SK-N-SH (cell line): ENCODE data around the gene DCTN4. TPM values are rescaled to one million over a fixed set of nuclear protein-coding genes. Genes with fewer than 3 reads are reported as not detected.

ENCODE experiments used
- CTCF ChIA-PET: fragments of 300-600, 350-600 bp; formaldehyde crosslinking; extraction: SDS; loops from one replicate; lab custom pipeline; 2021; lab: Yijun Ruan, JAX
- POLR2A ChIA-PET: fragments of 350-600 bp; sonication (Branson Sonifier 250); formaldehyde crosslinking; extraction: SDS; loops from one replicate; lab custom pipeline; 2020; ENCODE audit warnings: antibody characterized with exemption, inconsistent platforms; lab: Yijun Ruan, JAX
- DNase-seq: peaks from one replicate; pipeline ENCODE4 v3.0.0; 2012
- H2AFZ ChIP-seq: fragments of 200-600 bp; sonication (generic); 2 replicates; pipeline ENCODE4 v1.8.1; 2016; ENCODE audit warnings: antibody characterized with exemption, mild to moderate bottlenecking, low read depth
- H3F3A ChIP-seq: fragments of 200-600 bp; sonication (generic); replicated peaks from 2 replicates; pipeline ENCODE3; 2016; ENCODE audit warnings: antibody characterized with exemption, mild to moderate bottlenecking; ENCODE audit not compliant: insufficient read depth
- H3K27ac ChIP-seq, 2 experiments: fragments of 200-500 bp in 1 of 2; fragments of 200-600 bp in 1 of 2; sonication (Bioruptor generic) in 1 of 2; sonication (generic), shearing (Covaris generic) in 1 of 2; 2 replicates each; pipeline versions ENCODE4 v1.5.1 to v1.6.1; 2014 to 2016; ENCODE audit warnings: low read depth in 2 of 2, inconsistent platforms in 1 of 2, low read length in 1 of 2, mild to moderate bottlenecking in 1 of 2, mixed read lengths in 1 of 2
- H3K27me3 ChIP-seq: fragments of 200-600 bp; sonication (generic), shearing (Covaris generic); 2 replicates; pipeline ENCODE4 v1.6.1; 2016; ENCODE audit warnings: mixed run types; ENCODE audit not compliant: insufficient read depth
- H3K36me3 ChIP-seq, 2 experiments: fragments of 200-500 bp in 1 of 2; fragments of 200-600 bp in 1 of 2; sonication (Bioruptor generic) in 1 of 2; sonication (generic) in 1 of 2; replicated peaks in 1 of 2; 2 replicates each; pipeline versions ENCODE3 to v1.5.1; 2014 to 2016; ENCODE audit warnings: low read length in 1 of 2, mild to moderate bottlenecking in 1 of 2; ENCODE audit not compliant: insufficient read depth in 2 of 2, control insufficient read depth in 1 of 2
- H3K4me1 ChIP-seq, 2 experiments: fragments of 200-500 bp in 1 of 2; fragments of 200-600 bp in 1 of 2; sonication (Bioruptor generic) in 1 of 2; sonication (generic), shearing (Covaris generic) in 1 of 2; 2 replicates each; pipeline versions ENCODE4 v1.5.1 to v1.6.1; 2014 to 2016; ENCODE audit warnings: low read depth in 1 of 2, low read length in 1 of 2, mixed run types in 1 of 2; ENCODE audit not compliant: insufficient read depth in 2 of 2, control insufficient read depth in 1 of 2
- H3K4me2 ChIP-seq: fragments of 200-600 bp; sonication (generic), shearing (Covaris generic); 2 replicates; pipeline ENCODE4 v1.6.1; 2017; ENCODE audit warnings: mixed run types
- H3K4me3 ChIP-seq, 2 experiments: fragments of 200-500 bp in 1 of 2; fragments of 200-600 bp in 1 of 2; sonication (Bioruptor generic) in 1 of 2; sonication (generic), shearing (Covaris generic) in 1 of 2; 2 replicates each; pipeline versions ENCODE4 v1.5.1 to v1.8.1; 2014 to 2016; ENCODE audit warnings: low read depth in 2 of 2, inconsistent platforms in 1 of 2, low read length in 1 of 2, mild to moderate bottlenecking in 1 of 2, mixed read lengths in 1 of 2, moderate library complexity in 1 of 2
- H3K79me2 ChIP-seq: fragments of 200-600 bp; sonication (generic); 2 replicates; pipeline ENCODE4 v1.8.1; 2017; ENCODE audit warnings: mild to moderate bottlenecking; ENCODE audit not compliant: insufficient read depth
- H3K9ac ChIP-seq: fragments of 200-600 bp; sonication (generic); 2 replicates; pipeline ENCODE4 v1.6.1; 2017; ENCODE audit warnings: mixed run types
- H3K9me2 ChIP-seq: fragments of 200-600 bp; sonication (generic); 2 replicates; pipeline ENCODE4 v1.6.1; 2017; ENCODE audit warnings: mixed run types
- H3K9me3 ChIP-seq: fragments of 200-600 bp; sonication (generic); 2 replicates; pipeline ENCODE4 v1.6.1; 2017; ENCODE audit warnings: mixed run types, mild to moderate bottlenecking, moderate library complexity
- H4K20me1 ChIP-seq: fragments of 200-600 bp; sonication (generic); 2 replicates; pipeline ENCODE4 v1.6.1; 2017; ENCODE audit warnings: mild to moderate bottlenecking, mixed run types; ENCODE audit not compliant: insufficient read depth
- CHD2 ChIP-seq: fragments of 150-350 bp; IDR thresholded peaks from 2 replicates; pipeline ENCODE4 v1.6.1; 2018; ENCODE audit warnings: low read length; ENCODE audit not compliant: partially characterized antibody
- MEF2A ChIP-seq: IDR thresholded peaks from 2 replicates; pipeline ENCODE4 v1.4.0; 2012; ENCODE audit warnings: low read depth, borderline replicate concordance
- MXI1 ChIP-seq: IDR thresholded peaks from 2 replicates; pipeline ENCODE4 v1.6.1; 2012; ENCODE audit warnings: mild to moderate bottlenecking, low read depth, low read length, improper control_type of control experiment
- NFIC ChIP-seq: IDR thresholded peaks from 2 replicates; pipeline ENCODE4 v1.4.0; 2012; ENCODE audit warnings: borderline replicate concordance
- NRF1 ChIP-seq: IDR thresholded peaks from 2 replicates; pipeline ENCODE4 v1.6.1; 2012; ENCODE audit warnings: low read depth, mild to moderate bottlenecking, low read length
- POLR2AphosphoS5 ChIP-seq: IDR thresholded peaks from 2 replicates; pipeline ENCODE4 v1.6.1; 2012; ENCODE audit warnings: low read depth, low read length
- RAD21 ChIP-seq: IDR thresholded peaks from 2 replicates; pipeline ENCODE4 v1.6.1; 2012; ENCODE audit warnings: mild to moderate bottlenecking, low read length
- RFX5 ChIP-seq: IDR thresholded peaks from 2 replicates; pipeline ENCODE4 v1.6.1; 2012; ENCODE audit warnings: mild to moderate bottlenecking, improper control_type of control experiment, low read length
- RXRA ChIP-seq: IDR thresholded peaks from 2 replicates; pipeline ENCODE4 v1.4.0; 2012; ENCODE audit warnings: low read depth, mild to moderate bottlenecking, borderline replicate concordance
- SIN3A ChIP-seq: IDR thresholded peaks from 2 replicates; pipeline ENCODE4 v1.6.1; 2012; ENCODE audit warnings: low read depth, mild to moderate bottlenecking, low read length, moderate library complexity, borderline replicate concordance
- TAF1 ChIP-seq: IDR thresholded peaks from 2 replicates; pipeline ENCODE4 v1.6.1; 2012; ENCODE audit warnings: low read depth, mild to moderate bottlenecking, low read length, moderate library complexity, borderline replicate concordance
- TCF12 ChIP-seq: IDR thresholded peaks from 2 replicates; pipeline ENCODE4 v1.4.0; 2012
- TEAD4 ChIP-seq: IDR thresholded peaks from 2 replicates; pipeline ENCODE4 v1.4.0; 2012; ENCODE audit warnings: mild to moderate bottlenecking, borderline replicate concordance; ENCODE audit not compliant: insufficient read depth
- ZBTB33 ChIP-seq: IDR thresholded peaks from 2 replicates; pipeline ENCODE4 v1.4.0; 2012; ENCODE audit warnings: low read depth, borderline replicate concordance
- WGBS: methylation state at CpG from one replicate; pipeline ENCODE4 v1.1.6; 2017; ENCODE audit warnings: low lambda C conversion rate; 5-methylcytosine and 5-hydroxymethylcytosine counted together
- polyA plus RNA-seq, 3 experiments: library from polyadenylated mRNA; depleted of rRNA; stranded (reverse); fragments of >200 nt; gene quantifications; 2 replicates each; pipeline ENCODE4 v1.2.3, GENCODE V29; 2012
- TF ChIP-seq, protein P1 (sequence below): fragments of 200-600 bp; sonication (generic); IDR thresholded peaks from 2 replicates; pipeline ENCODE4 v1.6.1; 2017; ENCODE audit warnings: antibody characterized with exemption, mild to moderate bottlenecking, moderate library complexity
- TF ChIP-seq, protein P2 (sequence below): fragments of 150-350 bp; IDR thresholded peaks from 2 replicates; pipeline ENCODE4 v1.6.1; 2016; ENCODE audit warnings: mild to moderate bottlenecking, low read depth, low read length
- TF ChIP-seq, protein P3 (sequence below): IDR thresholded peaks from 2 replicates; pipeline ENCODE4 v1.4.0; 2012; ENCODE audit warnings: low read depth, borderline replicate concordance

Gene DCTN4
- polyA plus RNA-seq, 1 of the 3 experiments (the other 2 are of a cell fraction), result 22.8 TPM

- TF ChIP-seq, protein P1, sequence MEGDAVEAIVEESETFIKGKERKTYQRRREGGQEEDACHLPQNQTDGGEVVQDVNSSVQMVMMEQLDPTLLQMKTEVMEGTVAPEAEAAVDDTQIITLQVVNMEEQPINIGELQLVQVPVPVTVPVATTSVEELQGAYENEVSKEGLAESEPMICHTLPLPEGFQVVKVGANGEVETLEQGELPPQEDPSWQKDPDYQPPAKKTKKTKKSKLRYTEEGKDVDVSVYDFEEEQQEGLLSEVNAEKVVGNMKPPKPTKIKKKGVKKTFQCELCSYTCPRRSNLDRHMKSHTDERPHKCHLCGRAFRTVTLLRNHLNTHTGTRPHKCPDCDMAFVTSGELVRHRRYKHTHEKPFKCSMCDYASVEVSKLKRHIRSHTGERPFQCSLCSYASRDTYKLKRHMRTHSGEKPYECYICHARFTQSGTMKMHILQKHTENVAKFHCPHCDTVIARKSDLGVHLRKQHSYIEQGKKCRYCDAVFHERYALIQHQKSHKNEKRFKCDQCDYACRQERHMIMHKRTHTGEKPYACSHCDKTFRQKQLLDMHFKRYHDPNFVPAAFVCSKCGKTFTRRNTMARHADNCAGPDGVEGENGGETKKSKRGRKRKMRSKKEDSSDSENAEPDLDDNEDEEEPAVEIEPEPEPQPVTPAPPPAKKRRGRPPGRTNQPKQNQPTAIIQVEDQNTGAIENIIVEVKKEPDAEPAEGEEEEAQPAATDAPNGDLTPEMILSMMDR, result peak; percentile 60
- TF ChIP-seq MXI1 (peak; percentile 35; the same call in 1 of the 2 replicates), TEAD4 (peak; percentile 76; the same call in 1 of the 2 replicates), MEF2A (no peak), RFX5 (no peak), ZBTB33 (no peak)
These were observed 19.9 kb upstream of the DCTN4 start, which contains the start of gene SMIM3 (continued) for GRCh38 chr5:150778517-150779396.

DNA sequence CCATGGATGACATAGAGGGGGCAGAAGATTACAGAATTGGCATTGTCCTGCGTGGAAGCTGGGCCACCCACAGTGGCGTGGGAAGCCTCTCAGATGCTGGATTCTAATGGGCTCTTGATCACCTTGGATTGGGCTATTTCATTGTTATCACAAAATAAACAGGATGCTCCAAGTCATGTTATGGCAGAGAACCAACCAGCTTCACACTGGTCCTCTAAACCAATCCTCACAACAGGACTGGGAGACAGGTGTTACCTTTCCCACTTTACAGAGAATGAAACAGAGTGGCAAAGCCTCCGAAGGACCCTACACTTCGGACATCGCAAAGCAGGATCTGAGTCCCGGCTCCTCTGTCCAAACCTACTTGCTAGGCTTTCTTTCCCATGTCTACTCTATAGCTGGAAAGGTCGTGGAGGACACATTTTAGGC is 19.3 kb upstream of the DCTN4 start:
- ChIA-PET POLR2A (interaction anchor here (1.7 to 2.1 kb wide), 2 partner anchors 19 to 77 kb away, joined by 10 to 13 read pairs; partner anchors contain the start of genes DCTN4 and RBM22), CTCF (interaction anchor here (0.8 to 5.3 kb wide), 13 partner anchors 9 to 227 kb away, joined by 3 to 51 read pairs (median 6); partner anchors contain the start of genes IRGM and RBM22)
- Histone ChIP-seq H3K27ac (peak overlapping the region; percentile 81 to 83), H3K36me3 (peaks cover 0 to 5% of the 10 kb centered on the region in 2 experiments), H3K4me2 (peak overlapping the region; percentile 86), H3K9me3 (no peaks in the 10 kb centered on the region), H2AFZ (peak overlapping the region; percentile 87), H3K4me1 (peaks cover 16 to 53% of the 10 kb centered on the region in 2 experiments; a peak in 3 of 4 replicates), H3K9ac (peak overlapping the region; percentile 83), H3K4me3 (peak overlapping the region; percentile 85 to 91), H3K27me3 (no peaks in the 10 kb centered on the region), H3K9me2 (no peaks in the 10 kb centered on the region), H4K20me1 (no peaks in the 10 kb centered on the region), H3K79me2 (peaks cover 43% of the 10 kb centered on the region), H3F3A (peaks cover 25% of the 10 kb centered on the region)
- TF ChIP-seq RAD21 (no peak), TEAD4 (no peak), NFIC (no peak), RXRA (no peak), POLR2AphosphoS5 (no peak), MEF2A (no peak), SIN3A (no peak), TAF1 (no peak), CHD2 (no peak), TCF12 (no peak), NRF1 (no peak)
- TF ChIP-seq, protein P2, sequence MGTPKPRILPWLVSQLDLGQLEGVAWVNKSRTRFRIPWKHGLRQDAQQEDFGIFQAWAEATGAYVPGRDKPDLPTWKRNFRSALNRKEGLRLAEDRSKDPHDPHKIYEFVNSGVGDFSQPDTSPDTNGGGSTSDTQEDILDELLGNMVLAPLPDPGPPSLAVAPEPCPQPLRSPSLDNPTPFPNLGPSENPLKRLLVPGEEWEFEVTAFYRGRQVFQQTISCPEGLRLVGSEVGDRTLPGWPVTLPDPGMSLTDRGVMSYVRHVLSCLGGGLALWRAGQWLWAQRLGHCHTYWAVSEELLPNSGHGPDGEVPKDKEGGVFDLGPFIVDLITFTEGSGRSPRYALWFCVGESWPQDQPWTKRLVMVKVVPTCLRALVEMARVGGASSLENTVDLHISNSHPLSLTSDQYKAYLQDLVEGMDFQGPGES, result no peak
- TF ChIP-seq, protein P3, sequence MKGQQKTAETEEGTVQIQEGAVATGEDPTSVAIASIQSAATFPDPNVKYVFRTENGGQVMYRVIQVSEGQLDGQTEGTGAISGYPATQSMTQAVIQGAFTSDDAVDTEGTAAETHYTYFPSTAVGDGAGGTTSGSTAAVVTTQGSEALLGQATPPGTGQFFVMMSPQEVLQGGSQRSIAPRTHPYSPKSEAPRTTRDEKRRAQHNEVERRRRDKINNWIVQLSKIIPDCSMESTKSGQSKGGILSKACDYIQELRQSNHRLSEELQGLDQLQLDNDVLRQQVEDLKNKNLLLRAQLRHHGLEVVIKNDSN, result no peak
- TF ChIP-seq, protein P1, result no peak
- no peak for DNase-seq
- 70% methylated on average over 6 of the region's 7 CpGs for WGBS
